Kidney epithelial cell (primary cell): ENCODE data around the gene MICAL3. TPM values are rescaled to one million over a fixed set of nuclear protein-coding genes. Genes with fewer than 3 reads are reported as not detected.

Source experiments
- DNase-seq: peaks from one replicate; pipeline ENCODE4 v3.0.0-alpha.2; 2010; ENCODE audit warnings: low read depth
- H3K27me3 ChIP-seq: 2 replicates; pipeline ENCODE4 v1.6.0; 2011; ENCODE audit warnings: low read length; ENCODE audit not compliant: control insufficient read depth, insufficient read depth
- H3K36me3 ChIP-seq: 2 replicates; pipeline ENCODE4 v1.5.1; 2011; ENCODE audit warnings: low read length; ENCODE audit not compliant: control insufficient read depth, insufficient read depth
- H3K4me3 ChIP-seq: 2 replicates; pipeline ENCODE4 v1.5.1; 2011; ENCODE audit warnings: low read depth, mild to moderate bottlenecking, control low read depth, low read length
- CTCF ChIP-seq: IDR thresholded peaks from 2 replicates; pipeline ENCODE4 v1.5.1; 2011; ENCODE audit warnings: mild to moderate bottlenecking, moderate library complexity, low read length, control low read depth, inconsistent platforms; ENCODE audit not compliant: insufficient read depth, poor library complexity, severe bottlenecking
- total RNA-seq: library from RNA; depleted of rRNA; stranded (reverse); fragments of >200 nt; gene quantifications from 2 replicates; pipeline ENCODE4 v1.2.3, GENCODE V29; 2015

The MICAL3 gene
- total RNA-seq, 1 donor from 2014 or later = 38.9 TPM

GRCh38 chr22:17829695-17830042, 194.7 kb downstream of the MICAL3 start:
- Histone ChIP-seq H3K4me3 (no peak overlapping the region), H3K36me3 (no peaks in the 10 kb centered on the region), H3K27me3 (no peaks in the 10 kb centered on the region)
- no peak for DNase-seq
- no peak for TF ChIP-seq CTCF

GRCh38 chr22:17828502-17829080, 195.8 kb downstream of the MICAL3 start:
- no peak for DNase-seq
- no peaks in the 10 kb centered on the region for H3K36me3 ChIP-seq

GRCh38 chr22:17827466-17827865, 196.9 kb downstream of the MICAL3 start:
- peaks cover 2% of the 10 kb centered on the region for H3K36me3 ChIP-seq
- TF ChIP-seq CTCF = no peak
- H3K4me3 ChIP-seq = no peak overlapping the region
- H3K27me3 ChIP-seq = no peaks in the 10 kb centered on the region
- no peak for DNase-seq

More at GRCh38 chr22:17828502-17829080, 195.8 kb downstream of the MICAL3 start:
- no peak overlapping the region for H3K4me3 ChIP-seq
- no peaks in the 10 kb centered on the region for H3K27me3 ChIP-seq
- no peak for TF ChIP-seq CTCF

- H3K36me3 ChIP-seq = peaks cover 6% of the 10 kb centered on the region
- no peak for DNase-seq
- H3K27me3 ChIP-seq = no peaks in the 10 kb centered on the region
- no peak overlapping the region for H3K4me3 ChIP-seq
- no peak for TF ChIP-seq CTCF
These were observed 198.3 kb downstream of the MICAL3 start for GRCh38 chr22:17825876-17826550.

- TF ChIP-seq CTCF = no peak
- no peaks in the 10 kb centered on the region for H3K27me3 ChIP-seq
- no peak for DNase-seq
- H3K36me3 ChIP-seq = peaks cover 7% of the 10 kb centered on the region
- H3K4me3 ChIP-seq = no peak overlapping the region
These were observed 199.9 kb downstream of the MICAL3 start for GRCh38 chr22:17824457-17824856.

- no peak for DNase-seq
- H3K4me3 ChIP-seq = no peak overlapping the region
- H3K36me3 ChIP-seq = peaks cover 7% of the 10 kb centered on the region
- H3K27me3 ChIP-seq = no peaks in the 10 kb centered on the region
- TF ChIP-seq CTCF = no peak
These were observed 200.4 kb downstream of the MICAL3 start for GRCh38 chr22:17823964-17824363.
